ENCODE measurements around the gene PCSK4.
"Not testable (repeated sequence)": the region's sequence is repeated elsewhere in the genome, so short reads cannot be mapped to it uniquely, and the experiment has no call there.

The PCSK4 gene

GRCh38 chr19:1481224-1481892, 8.8 kb downstream of the PCSK4 start:
- peaks cover 4% of the 10 kb centered on the region for H3K4me1 ChIP-seq (ENCODE audit: control insufficient read depth, insufficient read depth, low read length)
- H3K9ac ChIP-seq (ENCODE audit: low read length): no peak overlapping the region
- no peak for DNase-seq (ENCODE audit: low read depth)
- no peak overlapping the region for H3K4me3 ChIP-seq (ENCODE audit: low read length)
- no peaks in the 10 kb centered on the region for H3K36me3 ChIP-seq (ENCODE audit: control insufficient read depth, insufficient read depth, low read length, severe bottlenecking)
- no peaks in the 10 kb centered on the region for H3K27me3 ChIP-seq (replicated peaks; ENCODE audit: control insufficient read depth, insufficient read depth, low read length)
- no peaks in the 10 kb centered on the region for H3K9me3 ChIP-seq (ENCODE audit: control insufficient read depth, low read length)

- peaks cover 4% of the 10 kb centered on the region for H3K36me3 ChIP-seq (ENCODE audit: control insufficient read depth, insufficient read depth, low read length, severe bottlenecking)
- peak within 1 kb of the TSS; percentile 75 for H3K9ac ChIP-seq (ENCODE audit: low read length)
- peaks cover 9% of the 10 kb centered on the region for H3K4me1 ChIP-seq (ENCODE audit: control insufficient read depth, insufficient read depth, low read length)
- peak within 1 kb of the TSS; percentile 93 for H3K4me3 ChIP-seq (ENCODE audit: low read length)
- no peaks in the 10 kb centered on the region for H3K9me3 ChIP-seq (ENCODE audit: control insufficient read depth, low read length)
- H3K27me3 ChIP-seq (replicated peaks; ENCODE audit: control insufficient read depth, insufficient read depth, low read length): no peaks in the 10 kb centered on the region
- DNase-seq (ENCODE audit: low read depth): peak; percentile 98
Measured at GRCh38 chr19:1478934-1479707, 11.0 kb downstream of the PCSK4 start, which contains the start of gene C19orf25. Gene C19orf25, minus strand, starts transcription at chr19:1479215. Its CDS starts 312 bp downstream, at chr19:1478903.

GRCh38 chr19:1477056-1477455, 13.1 kb downstream of the PCSK4 start:
- H3K9me3 ChIP-seq (ENCODE audit: control insufficient read depth, low read length); H3K27me3 ChIP-seq (replicated peaks; ENCODE audit: control insufficient read depth, insufficient read depth, low read length); H3K4me3 ChIP-seq (ENCODE audit: low read length); DNase-seq (ENCODE audit: low read depth); H3K9ac ChIP-seq (ENCODE audit: low read length); H3K36me3 ChIP-seq (ENCODE audit: control insufficient read depth, insufficient read depth, low read length, severe bottlenecking): not testable (repeated sequence)
- H3K4me1 ChIP-seq (ENCODE audit: control insufficient read depth, insufficient read depth, low read length): peaks cover 11% of the 10 kb centered on the region

GRCh38 chr19:1475751-1476437, 14.3 kb downstream of the PCSK4 start:
- H3K9me3 ChIP-seq (ENCODE audit: control insufficient read depth, low read length): no peaks in the 10 kb centered on the region
- DNase-seq (ENCODE audit: low read depth): no peak
- H3K4me3 ChIP-seq (ENCODE audit: low read length): no peak overlapping the region
- H3K9ac ChIP-seq (ENCODE audit: low read length): no peak overlapping the region
- H3K36me3 ChIP-seq (ENCODE audit: control insufficient read depth, insufficient read depth, low read length, severe bottlenecking): peaks cover 4% of the 10 kb centered on the region
- peaks cover 13% of the 10 kb centered on the region for H3K4me1 ChIP-seq (ENCODE audit: control insufficient read depth, insufficient read depth, low read length)
- H3K27me3 ChIP-seq (replicated peaks; ENCODE audit: control insufficient read depth, insufficient read depth, low read length): peaks cover 9% of the 10 kb centered on the region

- Histone ChIP-seq H3K4me1 (ENCODE audit: control insufficient read depth, insufficient read depth, low read length) (peaks cover 22% of the 10 kb centered on the region), H3K9ac (ENCODE audit: low read length) (no peak overlapping the region), H3K36me3 (ENCODE audit: control insufficient read depth, insufficient read depth, low read length, severe bottlenecking) (peaks cover 4% of the 10 kb centered on the region), H3K4me3 (ENCODE audit: low read length) (no peak overlapping the region), H3K27me3 (replicated peaks; ENCODE audit: control insufficient read depth, insufficient read depth, low read length) (peaks cover 9% of the 10 kb centered on the region), H3K9me3 (ENCODE audit: control insufficient read depth, low read length) (no peaks in the 10 kb centered on the region)
- no peak for DNase-seq (ENCODE audit: low read depth)
Measured at GRCh38 chr19:1474765-1475351, 15.3 kb downstream of the PCSK4 start.

- Histone ChIP-seq H3K9me3 (ENCODE audit: control insufficient read depth, low read length) (no peaks in the 10 kb centered on the region), H3K27me3 (replicated peaks; ENCODE audit: control insufficient read depth, insufficient read depth, low read length) (peaks cover 9% of the 10 kb centered on the region), H3K9ac (ENCODE audit: low read length) (no peak overlapping the region), H3K4me3 (ENCODE audit: low read length) (no peak overlapping the region), H3K4me1 (ENCODE audit: control insufficient read depth, insufficient read depth, low read length) (peaks cover 22% of the 10 kb centered on the region), H3K36me3 (ENCODE audit: control insufficient read depth, insufficient read depth, low read length, severe bottlenecking) (peaks cover 4% of the 10 kb centered on the region)
- no peak for DNase-seq (ENCODE audit: low read depth)
Measured at GRCh38 chr19:1474011-1474764, 16.0 kb downstream of the PCSK4 start.

- H3K4me1 ChIP-seq (ENCODE audit: control insufficient read depth, insufficient read depth, low read length): peaks cover 22% of the 10 kb centered on the region
- no peak overlapping the region for H3K4me3 ChIP-seq (ENCODE audit: low read length)
- no peaks in the 10 kb centered on the region for H3K9me3 ChIP-seq (ENCODE audit: control insufficient read depth, low read length)
- DNase-seq (ENCODE audit: low read depth): no peak
- no peak overlapping the region for H3K9ac ChIP-seq (ENCODE audit: low read length)
- peaks cover 4% of the 10 kb centered on the region for H3K36me3 ChIP-seq (ENCODE audit: control insufficient read depth, insufficient read depth, low read length, severe bottlenecking)
- peaks cover 11% of the 10 kb centered on the region for H3K27me3 ChIP-seq (replicated peaks; ENCODE audit: control insufficient read depth, insufficient read depth, low read length)
Measured at GRCh38 chr19:1473085-1473851, 16.9 kb downstream of the PCSK4 start.

GRCh38 chr19:1472231-1473084, 17.7 kb downstream of the PCSK4 start:
- DNase-seq (ENCODE audit: low read depth): no peak
- H3K4me1 ChIP-seq (ENCODE audit: control insufficient read depth, insufficient read depth, low read length): peaks cover 19% of the 10 kb centered on the region
- H3K9me3 ChIP-seq (ENCODE audit: control insufficient read depth, low read length): no peaks in the 10 kb centered on the region
- no peak overlapping the region for H3K9ac ChIP-seq (ENCODE audit: low read length)
- peaks cover 4% of the 10 kb centered on the region for H3K36me3 ChIP-seq (ENCODE audit: control insufficient read depth, insufficient read depth, low read length, severe bottlenecking)
- H3K27me3 ChIP-seq (replicated peaks; ENCODE audit: control insufficient read depth, insufficient read depth, low read length): peaks cover 13% of the 10 kb centered on the region
- H3K4me3 ChIP-seq (ENCODE audit: low read length): no peak overlapping the region

- Histone ChIP-seq H3K4me3 (ENCODE audit: low read length) (no peak overlapping the region), H3K9ac (ENCODE audit: low read length) (no peak overlapping the region), H3K9me3 (ENCODE audit: control insufficient read depth, low read length) (no peaks in the 10 kb centered on the region), H3K27me3 (replicated peaks; ENCODE audit: control insufficient read depth, insufficient read depth, low read length) (peaks cover 13% of the 10 kb centered on the region), H3K36me3 (ENCODE audit: control insufficient read depth, insufficient read depth, low read length, severe bottlenecking) (peaks cover 4% of the 10 kb centered on the region), H3K4me1 (ENCODE audit: control insufficient read depth, insufficient read depth, low read length) (peaks cover 19% of the 10 kb centered on the region)
- no peak for DNase-seq (ENCODE audit: low read depth)
Measured at GRCh38 chr19:1471515-1472160, 18.5 kb downstream of the PCSK4 start.
